Osteoblast (primary cell): ENCODE measurements around the gene COL18A1. TPM values are rescaled to one million over a fixed set of nuclear protein-coding genes. Genes with fewer than 3 reads are reported as not detected.

ENCODE experiments used
- DNase-seq: peaks from one replicate; pipeline ENCODE4 v3.0.0; 2011; ENCODE audit warnings: low spot score, mixed read lengths; ENCODE audit not compliant: insufficient read length; ENCODE audit errors: missing footprints
- H2AFZ ChIP-seq: 2 replicates; pipeline ENCODE4 v1.6.0; 2011; ENCODE audit warnings: mild to moderate bottlenecking, low read length
- H3K27ac ChIP-seq: 2 replicates; pipeline ENCODE4 v1.5.1; 2011; ENCODE audit warnings: mild to moderate bottlenecking, low read depth, low read length, moderate library complexity
- H3K27me3 ChIP-seq: 2 replicates; pipeline ENCODE4 v1.6.0; 2012; ENCODE audit warnings: mild to moderate bottlenecking, control low read depth, inconsistent platforms, low read length, moderate library complexity; ENCODE audit not compliant: insufficient read depth
- H3K36me3 ChIP-seq: 2 replicates; pipeline ENCODE4 v1.5.1; 2011; ENCODE audit warnings: mild to moderate bottlenecking, low read length, control low read depth, moderate library complexity; ENCODE audit not compliant: insufficient read depth
- H3K4me1 ChIP-seq: 2 replicates; pipeline ENCODE4 v1.5.1; 2011; ENCODE audit warnings: mild to moderate bottlenecking, low read length, control low read depth, moderate library complexity; ENCODE audit not compliant: insufficient read depth
- H3K4me2 ChIP-seq: 2 replicates; pipeline ENCODE4 v1.6.0; 2011; ENCODE audit warnings: mild to moderate bottlenecking, low read length; ENCODE audit not compliant: insufficient read depth
- H3K4me3 ChIP-seq: fragments of 200-600 bp; sonication (generic); 3 replicates; pipeline ENCODE4 v1.5.1; 2012; ENCODE audit warnings: mild to moderate bottlenecking, low read length, inconsistent platforms; ENCODE audit not compliant: insufficient read depth
- H3K79me2 ChIP-seq: 2 replicates; pipeline ENCODE4 v1.6.0; 2012; ENCODE audit warnings: mild to moderate bottlenecking, low read length, control low read depth, inconsistent platforms; ENCODE audit not compliant: insufficient read depth
- H3K9me3 ChIP-seq: 2 replicates; pipeline ENCODE4 v1.5.1; 2011; ENCODE audit warnings: low read depth, low read length, control low read depth
- H4K20me1 ChIP-seq: 2 replicates; pipeline ENCODE4 v1.6.0; 2012; ENCODE audit warnings: mild to moderate bottlenecking, low read length, control low read depth; ENCODE audit not compliant: insufficient read depth
- CTCF ChIP-seq: IDR thresholded peaks from 2 replicates; pipeline ENCODE4 v1.5.1; 2011; ENCODE audit warnings: mild to moderate bottlenecking, low read depth, low read length, moderate library complexity; ENCODE audit errors: extremely low read depth
- total RNA-seq: library from RNA; depleted of rRNA; stranded (reverse); fragments of >200 nt; gene quantifications from 2 replicates; pipeline ENCODE4 v1.2.3, GENCODE V29; 2012

Gene COL18A1
- total RNA-seq, 1 donor = 8.3 TPM

GRCh38 chr21:45377325-45377709, 27.6 kb upstream of the COL18A1 start:
- H3K27ac ChIP-seq = no peak overlapping the region
- no peaks in the 10 kb centered on the region for H4K20me1 ChIP-seq
- H3K79me2 ChIP-seq = no peaks in the 10 kb centered on the region
- no peaks in the 10 kb centered on the region for H3K4me1 ChIP-seq
- no peak overlapping the region for H3K4me3 ChIP-seq
- TF ChIP-seq CTCF = no peak
- no peak overlapping the region for H2AFZ ChIP-seq
- peaks cover 5% of the 10 kb centered on the region for H3K27me3 ChIP-seq
- no peaks in the 10 kb centered on the region for H3K9me3 ChIP-seq
- no peak overlapping the region for H3K4me2 ChIP-seq
- peak; percentile 77 for DNase-seq
- no peaks in the 10 kb centered on the region for H3K36me3 ChIP-seq

GRCh38 chr21:45377866-45378257, 27.1 kb upstream of the COL18A1 start:
- Histone ChIP-seq H3K4me1 (no peaks in the 10 kb centered on the region), H4K20me1 (no peaks in the 10 kb centered on the region), H3K79me2 (no peaks in the 10 kb centered on the region), H3K36me3 (no peaks in the 10 kb centered on the region), H3K4me2 (no peak overlapping the region), H3K9me3 (no peaks in the 10 kb centered on the region), H3K27me3 (peaks cover 5% of the 10 kb centered on the region), H2AFZ (no peak overlapping the region), H3K27ac (no peak overlapping the region), H3K4me3 (no peak overlapping the region)
- DNase-seq = peak; percentile 56
- TF ChIP-seq CTCF = no peak

GRCh38 chr21:45378258-45378966, 26.6 kb upstream of the COL18A1 start:
- no peaks in the 10 kb centered on the region for H3K79me2 ChIP-seq
- no peak overlapping the region for H2AFZ ChIP-seq

More at GRCh38 chr21:45378258-45378966, 26.6 kb upstream of the COL18A1 start:
- peak; percentile 78 for DNase-seq
- TF ChIP-seq CTCF = no peak
- Histone ChIP-seq H3K36me3 (no peaks in the 10 kb centered on the region), H3K4me1 (no peaks in the 10 kb centered on the region), H4K20me1 (no peaks in the 10 kb centered on the region), H3K27me3 (peaks cover 5% of the 10 kb centered on the region), H3K4me3 (no peak overlapping the region), H3K27ac (no peak overlapping the region), H3K4me2 (no peak overlapping the region), H3K9me3 (no peaks in the 10 kb centered on the region)
